CD4-positive, alpha-beta T cell (primary cell): ENCODE data around the gene KCTD3. TPM values are rescaled to one million over a fixed set of nuclear protein-coding genes. Genes with fewer than 3 reads are reported as not detected.

Experiments used
- ATAC-seq: fragments of 200-7000 bp; cut with Tn5 transposase; one replicate; pipeline ENCODE4 v1.10.0; 2022; ENCODE audit warnings: mild to moderate bottlenecking; ENCODE audit not compliant: poor library complexity
- CTCF ChIA-PET: fragments of 350-600 bp; sonication (Branson Sonifier 250); formaldehyde crosslinking; loops from one replicate; lab custom pipeline; 2021; ENCODE audit warnings: antibody characterized with exemption, inconsistent platforms; lab: Charles Lee
- POLR2A ChIA-PET: fragments of 350-600 bp; sonication (Branson Sonifier 250); formaldehyde crosslinking; loops from one replicate; lab custom pipeline; 2021; ENCODE audit warnings: antibody characterized with exemption, inconsistent platforms; lab: Charles Lee
- DNase-seq, 14 experiments: peaks; one replicate each; pipeline ENCODE4 v3.0.0-alpha.2; 2013 to 2020; ENCODE audit warnings: mixed read lengths in 2 of 14
- H3K27ac ChIP-seq, 2 donors: one replicate each; pipeline versions ENCODE4 v1.5.1 to v1.7.0; 2013; ENCODE audit warnings: low read length in 2 of 2, low read depth in 1 of 2, mild to moderate bottlenecking in 1 of 2
- H3K27me3 ChIP-seq, 2 experiments: 1 replicate in 1 of 2; 2 replicates in 1 of 2; pipeline versions ENCODE4 v1.6.1 to v1.7.0; 2013; ENCODE audit warnings: low read length in 2 of 2, control low read depth in 1 of 2, mild to moderate bottlenecking in 1 of 2, moderate library complexity in 1 of 2; ENCODE audit not compliant: insufficient read depth in 2 of 2, control insufficient read depth in 1 of 2
- H3K36me3 ChIP-seq: one replicate; pipeline ENCODE4 v1.6.1; 2013; ENCODE audit warnings: low read length, control low read depth; ENCODE audit not compliant: insufficient read depth
- H3K4me1 ChIP-seq: one replicate; pipeline ENCODE4 v1.6.1; 2013; ENCODE audit warnings: low read length, control low read depth; ENCODE audit not compliant: insufficient read depth
- H3K4me3 ChIP-seq: one replicate; pipeline ENCODE4 v1.5.1; 2013; ENCODE audit warnings: mild to moderate bottlenecking, low read length, moderate library complexity
- H3K9me3 ChIP-seq, 2 experiments: 1 replicate in 1 of 2; 2 replicates in 1 of 2; pipeline versions ENCODE4 v1.6.1 to v1.7.0; 2013; ENCODE audit warnings: low read length in 2 of 2, mild to moderate bottlenecking in 2 of 2, control low read depth in 1 of 2, moderate library complexity in 1 of 2; ENCODE audit not compliant: control insufficient read depth in 1 of 2, insufficient read depth in 1 of 2
- H3K27ac Mint-ChIP-seq: one replicate; pipeline ENCODE4 v1.8.0; 2020; ENCODE audit warnings: mixed read lengths
- H3K27me3 Mint-ChIP-seq: one replicate; pipeline ENCODE4 v1.8.0; 2021; ENCODE audit warnings: mixed read lengths
- H3K36me3 Mint-ChIP-seq: one replicate; pipeline ENCODE4 v1.8.0; 2021; ENCODE audit warnings: low read depth, mixed read lengths
- H3K4me1 Mint-ChIP-seq: one replicate; pipeline ENCODE4 v1.8.0; 2021; ENCODE audit warnings: low read depth, mixed read lengths
- H3K4me3 Mint-ChIP-seq: one replicate; pipeline ENCODE4 v1.8.0; 2020; ENCODE audit warnings: mild to moderate bottlenecking, mixed read lengths
- H3K9me3 Mint-ChIP-seq: one replicate; pipeline ENCODE4 v1.8.0; 2020; ENCODE audit warnings: mixed read lengths
- intact Hi-C, 2 experiments: fragments of 100-400 bp; cut with DNase I in 1 of 2; cut with micrococcal nuclease in 1 of 2; formaldehyde crosslinking; loops; one replicate each; pipeline versions ENCODE4 v1.15.1 to v1.9.0; 2023 to 2025; cut with DNase I, micrococcal nuclease
- total RNA-seq, 174 experiments: library from RNA in 2 of 174; stranded (reverse) in 2 of 174; gene quantifications; one replicate each; pipeline ENCODE4 v1.2.3 and lab custom pipeline; 2021 to 2026
- TF ChIP-seq, protein P1 (sequence below): fragments of 200-600 bp; IDR thresholded peaks from one replicate; pipeline ENCODE4 v1.8.0; 2022; ENCODE audit warnings: antibody characterized with exemption, mild to moderate bottlenecking

Gene KCTD3
- total RNA-seq, 2 experiments from 2014 or later, result 3.0 to 4.8 TPM

DNA sequence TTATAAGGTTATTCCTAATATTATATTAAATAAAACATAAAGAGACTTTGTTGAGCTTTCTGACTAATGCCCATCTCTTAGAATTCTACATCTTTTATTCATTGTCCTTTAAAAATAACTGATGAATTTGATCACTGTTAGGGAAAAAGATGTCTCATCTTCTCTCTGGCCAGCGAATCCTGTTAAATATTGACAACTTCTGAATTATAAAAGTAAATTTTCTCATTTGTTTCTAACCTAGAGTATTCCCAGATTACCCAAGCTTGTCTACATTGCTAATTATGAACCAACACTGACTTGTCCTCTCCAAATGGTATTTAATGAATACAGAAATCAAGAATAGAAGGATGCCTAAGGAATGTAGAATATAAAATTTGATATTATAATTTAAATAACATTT, 24.8 kb upstream of the KCTD3 start:
- ChIA-PET POLR2A (no interaction called here), CTCF (interaction anchor here (1.3 kb wide), 1 partner anchor 8 kb away, joined by 3 read pairs; no protein-coding TSS in a partner anchor)
- DNase-seq, result no peak
- no peaks in the 10 kb centered on the region for H3K9me3 ChIP-seq
- H3K27ac Mint-ChIP-seq, result no peak overlapping the region
- TF ChIP-seq, protein P1, sequence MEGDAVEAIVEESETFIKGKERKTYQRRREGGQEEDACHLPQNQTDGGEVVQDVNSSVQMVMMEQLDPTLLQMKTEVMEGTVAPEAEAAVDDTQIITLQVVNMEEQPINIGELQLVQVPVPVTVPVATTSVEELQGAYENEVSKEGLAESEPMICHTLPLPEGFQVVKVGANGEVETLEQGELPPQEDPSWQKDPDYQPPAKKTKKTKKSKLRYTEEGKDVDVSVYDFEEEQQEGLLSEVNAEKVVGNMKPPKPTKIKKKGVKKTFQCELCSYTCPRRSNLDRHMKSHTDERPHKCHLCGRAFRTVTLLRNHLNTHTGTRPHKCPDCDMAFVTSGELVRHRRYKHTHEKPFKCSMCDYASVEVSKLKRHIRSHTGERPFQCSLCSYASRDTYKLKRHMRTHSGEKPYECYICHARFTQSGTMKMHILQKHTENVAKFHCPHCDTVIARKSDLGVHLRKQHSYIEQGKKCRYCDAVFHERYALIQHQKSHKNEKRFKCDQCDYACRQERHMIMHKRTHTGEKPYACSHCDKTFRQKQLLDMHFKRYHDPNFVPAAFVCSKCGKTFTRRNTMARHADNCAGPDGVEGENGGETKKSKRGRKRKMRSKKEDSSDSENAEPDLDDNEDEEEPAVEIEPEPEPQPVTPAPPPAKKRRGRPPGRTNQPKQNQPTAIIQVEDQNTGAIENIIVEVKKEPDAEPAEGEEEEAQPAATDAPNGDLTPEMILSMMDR, result no peak
- no peak overlapping the region for H3K4me3 Mint-ChIP-seq
- intact Hi-C loops, result no loop called here
- no peak overlapping the region for H3K27ac ChIP-seq
- no peaks in the 10 kb centered on the region for H3K27me3 ChIP-seq
- H3K4me1 Mint-ChIP-seq, result no peaks in the 10 kb centered on the region
- no peaks in the 10 kb centered on the region for H3K4me1 ChIP-seq
- ATAC-seq, result no peak
- H3K36me3 Mint-ChIP-seq, result no peaks in the 10 kb centered on the region
- H3K36me3 ChIP-seq, result no peaks in the 10 kb centered on the region
- no peak overlapping the region for H3K4me3 ChIP-seq
- peaks cover 14% of the 10 kb centered on the region for H3K27me3 Mint-ChIP-seq
- no peaks in the 10 kb centered on the region for H3K9me3 Mint-ChIP-seq

DNA sequence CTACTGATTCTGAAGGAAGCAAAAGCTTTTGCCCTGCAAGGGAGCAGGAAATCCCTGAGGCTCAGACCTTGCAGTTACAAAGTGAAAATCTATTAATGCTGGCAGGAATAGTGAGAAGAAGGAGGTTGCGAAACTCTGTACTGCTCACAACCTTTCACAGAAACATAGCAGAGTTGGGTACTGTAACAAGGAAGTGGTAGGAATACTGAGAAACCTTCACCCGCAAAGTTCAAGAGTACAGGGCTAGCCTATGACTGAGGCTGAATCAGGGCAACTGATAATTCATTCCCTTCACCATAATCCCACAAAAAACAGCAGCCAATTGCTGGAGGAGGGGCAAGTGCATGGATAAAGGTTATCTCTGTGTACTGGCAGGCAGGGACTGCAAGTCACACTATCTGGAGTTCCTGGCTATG, 23.9 kb upstream of the KCTD3 start:
- DNase-seq, result no peak
- Histone ChIP-seq H3K27me3 (no peaks in the 10 kb centered on the region), H3K27ac (no peak overlapping the region), H3K4me1 (no peaks in the 10 kb centered on the region), H3K36me3 (no peaks in the 10 kb centered on the region), H3K9me3 (no peaks in the 10 kb centered on the region), H3K4me3 (no peak overlapping the region)
- Mint-ChIP-seq H3K27ac (no peak overlapping the region), H3K36me3 (no peaks in the 10 kb centered on the region), H3K4me1 (no peaks in the 10 kb centered on the region), H3K4me3 (no peak overlapping the region), H3K9me3 (no peaks in the 10 kb centered on the region), H3K27me3 (peaks cover 14% of the 10 kb centered on the region)
- intact Hi-C loops, result no loop called here
- TF ChIP-seq, protein P1, result no peak
- ChIA-PET POLR2A (no interaction called here), CTCF (no interaction called here)
- ATAC-seq, result no peak

DNA sequence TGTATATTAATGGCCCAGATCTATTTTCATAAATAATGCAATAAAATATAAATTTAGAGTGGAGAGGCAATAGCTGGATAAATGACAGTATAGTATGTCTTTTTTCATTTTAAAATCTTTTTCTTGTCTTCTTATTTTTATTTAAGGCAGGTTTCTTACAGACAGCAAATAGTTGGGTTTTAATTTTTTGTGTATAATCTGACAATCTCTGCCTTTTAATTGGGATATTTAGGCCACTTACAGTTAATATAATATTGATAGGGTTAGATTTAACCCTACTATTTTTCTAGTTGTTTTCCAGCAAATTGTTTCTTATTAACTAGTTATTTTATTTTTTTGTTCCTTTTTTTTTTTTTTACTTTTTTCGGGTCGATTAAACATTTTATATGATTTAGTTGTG, 23.3 kb upstream of the KCTD3 start:
- H3K27ac Mint-ChIP-seq, result no peak overlapping the region
- POLR2A ChIA-PET, result no interaction called here
- intact Hi-C loops, result no loop called here

More for the DNA sequence above, 23.3 kb upstream of the KCTD3 start:
- Mint-ChIP-seq H3K27me3 (peaks cover 14% of the 10 kb centered on the region), H3K36me3 (no peaks in the 10 kb centered on the region), H3K4me3 (no peak overlapping the region), H3K9me3 (no peaks in the 10 kb centered on the region), H3K4me1 (no peaks in the 10 kb centered on the region)
- no peaks in the 10 kb centered on the region for H3K36me3 ChIP-seq
- H3K9me3 ChIP-seq, result no peaks in the 10 kb centered on the region
- no peak overlapping the region for H3K27ac ChIP-seq
- no peaks in the 10 kb centered on the region for H3K4me1 ChIP-seq
- H3K27me3 ChIP-seq, result no peaks in the 10 kb centered on the region
- DNase-seq (no peak), ATAC-seq (no peak)
- CTCF ChIA-PET, result no interaction called here
- TF ChIP-seq, protein P1, result no peak
- no peak overlapping the region for H3K4me3 ChIP-seq
